Stimulated activated CD4-positive, alpha-beta T cell treated with anti-CD3 and anti-CD28 coated beads, Interleukin-2, amount 100 ng/mL, for 48 hours (primary cell): Measurements from ENCODE around the gene MYOM3.
"Not testable (repeated sequence)": the region's sequence is repeated elsewhere in the genome, so short reads cannot be mapped to it uniquely, and the experiment has no call there.

Experiments
- DNase-seq, 2 donors: peaks; one replicate each; pipeline ENCODE4 v3.0.0-alpha.2; 2020

The MYOM3 gene

DNA sequence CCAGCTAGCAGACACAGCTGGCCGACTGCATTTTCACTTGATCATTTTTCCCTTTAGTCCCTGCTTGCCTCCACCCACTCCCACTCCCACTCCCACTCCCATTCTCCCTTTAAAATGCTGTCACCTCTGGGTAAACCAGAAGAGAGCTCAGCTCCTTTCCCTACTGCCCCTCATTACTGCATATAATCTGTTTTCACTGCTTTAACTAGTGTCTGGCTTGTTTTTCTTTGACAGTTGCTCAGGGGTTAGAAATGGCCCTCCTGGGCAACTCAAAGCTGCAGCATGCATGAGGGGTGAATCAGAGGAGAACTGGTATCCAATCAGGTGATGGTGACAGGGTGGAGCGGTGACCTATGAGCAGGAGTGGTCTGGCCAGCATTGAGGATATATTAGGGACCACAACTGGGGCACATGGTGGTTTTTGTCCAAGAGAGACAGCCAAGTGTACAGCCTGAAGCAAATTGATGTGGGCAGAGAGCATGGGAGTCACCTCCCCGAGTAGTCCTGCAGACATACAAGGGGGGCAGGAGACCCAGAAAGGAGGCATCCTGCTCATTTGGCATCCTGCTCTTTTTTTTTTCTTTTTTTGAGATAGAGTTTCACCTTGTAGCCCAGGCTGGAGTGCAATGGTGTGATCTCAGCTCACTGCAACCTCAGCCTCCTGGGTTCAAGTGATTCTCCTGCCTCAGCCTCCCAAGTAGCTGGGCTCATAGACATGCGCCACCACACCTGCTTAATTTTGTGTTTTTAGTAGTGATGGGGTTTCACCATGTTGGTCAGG, 89.2 kb downstream of the MYOM3 start:
- DNase-seq, result no peak

- DNase-seq, result no peak
Observed at GRCh38 chr1:24021403-24022266, 90.3 kb downstream of the MYOM3 start.

GRCh38 chr1:24020470-24020869, 91.5 kb downstream of the MYOM3 start:
- DNase-seq, result no peak

DNA sequence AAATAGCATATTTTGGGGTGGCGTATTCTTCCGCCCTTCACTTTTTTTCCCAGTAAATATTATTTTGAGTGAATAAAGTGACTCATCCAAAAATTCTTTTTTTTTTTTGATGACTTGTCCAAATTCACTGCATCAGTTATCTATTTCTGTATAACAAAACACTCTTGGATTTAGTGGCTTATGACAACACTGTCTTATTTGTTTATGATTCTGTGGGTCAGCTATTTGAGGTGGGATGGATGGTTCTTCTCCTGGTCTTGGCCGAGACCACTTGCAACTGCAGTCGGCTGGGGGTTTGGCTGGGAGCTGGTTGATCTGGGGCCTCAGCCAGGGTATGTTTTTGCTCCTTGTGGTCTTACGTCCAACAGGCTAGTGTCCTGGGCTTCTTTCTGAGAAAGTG, 91.9 kb downstream of the MYOM3 start:
- DNase-seq, result no peak

DNA sequence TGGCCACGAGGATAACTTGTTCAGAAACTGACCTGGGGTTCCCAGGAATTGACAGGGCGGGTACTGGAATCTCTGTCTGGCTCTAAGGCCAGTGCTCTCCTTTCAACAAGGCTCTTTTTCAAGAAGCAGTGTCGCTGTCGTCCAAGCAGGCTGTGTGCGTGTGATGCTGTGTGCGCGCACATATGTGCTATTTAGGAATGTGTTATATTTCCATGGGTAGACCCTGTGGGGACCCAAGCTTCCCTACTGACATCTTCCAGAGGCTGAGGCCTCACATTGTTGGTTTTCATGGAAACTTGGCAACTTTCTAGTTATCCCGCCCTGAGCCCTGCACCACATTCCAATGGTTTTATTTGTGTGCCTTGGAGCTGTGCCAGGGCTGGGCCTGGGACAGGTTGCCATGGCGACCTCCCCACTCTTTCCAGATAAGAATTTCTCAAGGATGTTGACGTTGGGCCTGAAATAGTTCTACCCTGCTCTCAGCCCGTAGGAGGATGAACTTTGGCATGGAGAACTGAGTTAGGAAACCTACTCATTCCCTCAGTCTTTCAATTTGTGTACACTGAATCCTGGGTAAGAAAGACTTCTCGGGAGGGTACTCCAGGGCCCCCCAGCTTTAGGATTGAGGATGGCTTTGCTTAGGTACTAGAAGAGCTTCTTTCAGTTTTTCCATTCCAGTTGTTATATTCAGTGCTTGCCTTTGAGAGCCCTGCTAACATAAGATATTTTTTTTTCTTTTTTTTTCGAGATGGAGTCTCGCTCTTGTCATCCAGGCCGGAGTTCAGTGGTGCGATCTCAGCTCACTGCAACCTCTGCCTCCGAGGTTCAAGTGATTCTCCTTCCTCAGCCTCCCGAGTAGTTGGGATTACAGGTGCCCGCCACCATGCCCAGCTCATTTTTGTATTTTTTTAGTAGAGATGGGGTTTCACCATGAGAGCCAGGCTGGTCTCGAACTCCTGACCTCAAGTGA, 93.0 kb downstream of the MYOM3 start:
- no peak for DNase-seq

DNA sequence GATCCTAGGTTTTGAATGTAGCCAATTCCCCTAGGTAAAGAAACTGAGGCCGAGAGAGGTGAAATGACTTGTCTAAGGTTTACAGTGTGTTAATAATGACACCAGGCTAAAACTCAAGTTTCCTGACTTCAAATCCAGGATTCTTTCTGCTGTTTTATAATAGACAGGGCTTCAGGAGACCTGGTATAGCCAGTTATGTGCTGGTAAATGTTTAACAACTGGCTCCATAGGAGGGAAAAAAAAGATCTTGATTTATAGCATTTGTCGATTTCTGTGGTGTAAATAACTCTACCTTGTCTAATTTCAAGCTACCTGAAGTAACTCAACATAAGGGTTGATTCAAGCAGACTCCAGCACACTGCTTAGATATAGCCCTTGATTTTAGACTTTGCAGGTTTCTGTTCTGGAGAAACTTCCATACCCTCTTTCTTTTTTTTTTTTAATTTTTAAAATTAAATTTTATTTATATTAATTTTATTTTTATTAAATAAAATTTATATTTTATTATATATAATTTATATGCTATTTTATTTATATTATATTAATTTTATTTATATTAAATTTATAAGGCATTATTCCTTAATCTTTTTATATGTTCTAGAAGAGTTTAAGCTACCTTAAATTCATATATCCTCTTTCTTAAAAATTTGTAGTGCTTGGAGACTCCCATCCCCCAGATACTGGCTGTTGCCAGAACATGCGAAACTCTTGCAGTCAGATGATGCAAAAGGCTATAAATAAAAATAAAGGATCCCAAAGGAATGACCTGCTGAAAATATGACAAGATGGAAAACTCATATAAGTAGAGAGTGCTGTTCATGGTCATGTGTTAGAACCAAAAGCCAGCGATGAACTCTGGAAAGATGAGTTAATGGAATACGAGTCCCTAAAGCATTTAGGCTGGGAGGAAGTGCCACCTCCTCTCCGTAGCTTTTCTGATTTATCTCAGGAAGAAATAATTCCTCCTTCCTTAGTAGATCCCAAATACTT, 96.4 kb downstream of the MYOM3 start:
- no peak for DNase-seq

- not testable (repeated sequence) for DNase-seq
Observed at GRCh38 chr1:24012878-24013277, 99.1 kb downstream of the MYOM3 start.

- DNase-seq, result no peak
Observed at GRCh38 chr1:24010650-24011049, 101.3 kb downstream of the MYOM3 start.

GRCh38 chr1:24009406-24009805, 102.5 kb downstream of the MYOM3 start:
- no peak for DNase-seq

- not testable (repeated sequence) for DNase-seq
Observed at GRCh38 chr1:24008574-24009184, 103.3 kb downstream of the MYOM3 start.

- no peak for DNase-seq
Observed at GRCh38 chr1:24007079-24007478, 104.9 kb downstream of the MYOM3 start.
